HG03095 (cell line): ENCODE data around the gene CASR.
A peak's percentile ranks its signal among the peaks of the same experiment; 100 is the strongest.
"Not testable (repeated sequence)": the region's sequence is repeated elsewhere in the genome, so short reads cannot be mapped to it uniquely, and the experiment has no call there.

Source experiments
- ATAC-seq: cut with Tn5 transposase; IDR thresholded peaks from one replicate; pipeline ENCODE4 v1.9.1; 2021; ENCODE audit warnings: moderate library complexity; ENCODE audit not compliant: unreplicated experiment

The CASR gene, protein sequence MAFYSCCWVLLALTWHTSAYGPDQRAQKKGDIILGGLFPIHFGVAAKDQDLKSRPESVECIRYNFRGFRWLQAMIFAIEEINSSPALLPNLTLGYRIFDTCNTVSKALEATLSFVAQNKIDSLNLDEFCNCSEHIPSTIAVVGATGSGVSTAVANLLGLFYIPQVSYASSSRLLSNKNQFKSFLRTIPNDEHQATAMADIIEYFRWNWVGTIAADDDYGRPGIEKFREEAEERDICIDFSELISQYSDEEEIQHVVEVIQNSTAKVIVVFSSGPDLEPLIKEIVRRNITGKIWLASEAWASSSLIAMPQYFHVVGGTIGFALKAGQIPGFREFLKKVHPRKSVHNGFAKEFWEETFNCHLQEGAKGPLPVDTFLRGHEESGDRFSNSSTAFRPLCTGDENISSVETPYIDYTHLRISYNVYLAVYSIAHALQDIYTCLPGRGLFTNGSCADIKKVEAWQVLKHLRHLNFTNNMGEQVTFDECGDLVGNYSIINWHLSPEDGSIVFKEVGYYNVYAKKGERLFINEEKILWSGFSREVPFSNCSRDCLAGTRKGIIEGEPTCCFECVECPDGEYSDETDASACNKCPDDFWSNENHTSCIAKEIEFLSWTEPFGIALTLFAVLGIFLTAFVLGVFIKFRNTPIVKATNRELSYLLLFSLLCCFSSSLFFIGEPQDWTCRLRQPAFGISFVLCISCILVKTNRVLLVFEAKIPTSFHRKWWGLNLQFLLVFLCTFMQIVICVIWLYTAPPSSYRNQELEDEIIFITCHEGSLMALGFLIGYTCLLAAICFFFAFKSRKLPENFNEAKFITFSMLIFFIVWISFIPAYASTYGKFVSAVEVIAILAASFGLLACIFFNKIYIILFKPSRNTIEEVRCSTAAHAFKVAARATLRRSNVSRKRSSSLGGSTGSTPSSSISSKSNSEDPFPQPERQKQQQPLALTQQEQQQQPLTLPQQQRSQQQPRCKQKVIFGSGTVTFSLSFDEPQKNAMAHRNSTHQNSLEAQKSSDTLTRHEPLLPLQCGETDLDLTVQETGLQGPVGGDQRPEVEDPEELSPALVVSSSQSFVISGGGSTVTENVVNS

DNA sequence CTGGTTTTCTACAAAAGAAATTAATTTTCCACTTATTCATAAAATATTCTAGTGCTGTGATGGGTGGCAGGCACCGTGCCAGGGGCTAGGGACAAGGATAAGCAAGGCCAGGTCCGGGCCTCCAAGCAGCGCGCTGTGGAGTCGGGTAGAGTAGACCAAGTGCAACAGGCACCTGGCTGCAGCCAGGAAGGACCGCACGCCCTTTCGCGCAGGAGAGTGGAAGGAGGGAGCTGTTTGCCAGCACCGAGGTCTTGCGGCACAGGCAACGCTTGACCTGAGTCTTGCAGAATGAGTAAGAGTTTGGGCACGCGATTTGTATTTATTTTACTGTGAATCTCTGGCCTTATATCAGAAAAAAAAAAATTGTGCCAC lies at the start of gene CASR:
Gene CASR (plus strand): TSS at position 148 of the 372 bp plus-strand sequence. CDS start 70,522 bp downstream, outside the sequence.
- no peak for ATAC-seq

DNA sequence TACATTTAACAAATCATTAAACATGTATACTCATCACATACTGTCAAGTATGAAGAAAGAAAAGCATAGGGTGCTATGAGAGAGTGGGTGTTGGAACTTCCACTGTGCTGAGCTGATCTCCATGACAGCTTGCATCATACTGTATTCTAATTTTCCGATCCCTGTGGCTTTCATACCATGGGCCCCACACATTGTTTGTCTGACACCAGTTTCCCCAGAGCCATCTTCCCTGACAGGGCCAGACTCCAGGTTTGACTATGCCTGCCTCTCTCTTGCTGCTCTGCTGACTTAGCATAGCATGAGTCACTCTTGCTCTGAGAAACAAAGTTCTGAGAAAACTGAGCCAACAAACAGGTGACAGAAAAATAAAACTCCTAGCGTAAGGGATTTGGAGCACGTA lies 37.0 kb upstream of the CASR start:
- ATAC-seq = peak; percentile 80

DNA sequence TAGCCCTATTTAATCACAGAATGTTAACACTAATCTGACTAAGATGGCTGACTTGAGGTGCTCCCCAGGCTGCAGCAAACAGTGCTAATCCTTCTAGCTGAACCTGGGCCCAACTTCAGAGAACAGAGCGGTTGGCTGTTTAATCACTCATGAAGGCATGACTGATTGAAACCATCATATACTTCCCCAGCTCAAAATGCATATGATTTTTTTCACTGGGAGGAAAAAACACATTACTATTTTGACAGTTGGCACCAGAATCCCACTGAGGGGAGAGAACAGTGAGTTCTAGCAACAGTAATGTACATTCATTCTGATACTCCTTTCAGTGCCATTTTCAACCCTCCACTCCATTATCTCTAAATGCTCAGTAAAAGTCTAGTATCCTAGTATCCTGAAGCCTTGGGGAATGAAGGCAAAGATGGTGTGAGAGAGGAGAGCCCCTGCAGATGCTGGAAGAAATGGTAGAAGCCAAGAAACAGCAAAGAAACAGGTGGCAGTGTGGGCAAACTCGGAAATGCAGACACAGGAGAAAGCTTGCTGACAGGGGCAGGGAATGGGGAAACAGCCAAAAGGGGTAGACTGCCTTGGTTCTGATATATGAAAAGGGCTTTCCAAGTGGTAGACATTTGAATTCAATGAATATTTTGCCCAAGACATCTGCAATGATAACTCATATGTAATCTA lies 34.4 kb upstream of the CASR start:
- ATAC-seq = no peak

DNA sequence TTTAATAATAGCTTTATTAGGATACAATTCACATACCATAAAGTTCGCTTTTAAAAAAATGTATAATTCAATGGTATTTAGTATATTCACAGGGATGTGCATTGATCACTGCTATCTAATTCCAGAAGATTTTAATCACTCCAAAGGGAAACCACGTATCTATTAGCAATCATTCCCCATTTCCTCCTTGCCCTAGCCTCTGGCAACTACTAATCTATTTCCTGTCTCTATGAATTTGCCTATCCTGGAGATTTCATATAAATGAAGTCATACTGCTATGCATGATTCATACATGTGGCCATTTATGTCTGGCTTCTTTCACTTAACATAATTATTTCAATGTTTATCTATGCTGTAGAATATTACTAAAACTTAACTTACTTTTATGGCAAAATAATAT lies 32.0 kb upstream of the CASR start:
- no peak for ATAC-seq

DNA sequence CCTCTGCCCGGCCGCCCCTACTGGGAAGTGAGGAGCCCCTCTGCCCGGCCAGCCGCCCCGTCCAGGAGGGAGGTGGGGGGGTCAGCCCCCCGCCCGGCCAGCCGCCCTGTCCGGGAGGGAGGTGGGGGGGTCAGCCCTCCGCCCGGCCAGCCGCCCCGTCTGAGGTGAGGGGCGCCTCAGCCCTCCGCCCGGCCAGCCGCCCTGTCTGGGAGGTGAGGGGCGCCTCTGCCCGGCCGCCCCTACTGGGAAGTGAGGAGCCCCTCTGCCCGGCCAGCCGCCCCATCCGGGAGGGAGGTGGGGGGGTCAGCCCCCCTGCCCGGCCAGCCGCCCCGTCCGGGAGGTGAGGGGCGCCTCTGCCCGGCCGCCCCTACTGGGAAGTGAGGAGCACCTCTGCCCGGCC lies 18.5 kb upstream of the CASR start:
- not testable (repeated sequence) for ATAC-seq

DNA sequence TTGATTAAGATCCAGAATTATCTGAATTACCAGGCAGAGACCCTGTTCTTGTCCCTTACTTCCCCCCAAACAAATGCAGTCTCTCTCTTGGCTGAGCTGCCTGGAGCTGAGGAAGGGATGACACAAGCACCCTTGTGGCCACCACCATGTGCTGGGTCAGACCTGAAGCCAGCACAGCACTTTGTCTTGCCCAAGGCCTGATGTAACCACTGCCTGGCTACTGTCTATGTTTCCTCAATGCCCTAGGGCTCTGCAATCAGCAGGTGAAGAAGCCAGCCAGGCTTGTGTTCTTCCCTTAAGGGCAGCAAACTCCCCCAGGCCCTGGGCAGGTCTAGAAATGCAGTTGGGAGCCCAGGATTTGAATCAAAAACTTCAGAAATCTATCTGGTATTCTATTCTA lies 15.8 kb upstream of the CASR start:
- no peak for ATAC-seq

DNA sequence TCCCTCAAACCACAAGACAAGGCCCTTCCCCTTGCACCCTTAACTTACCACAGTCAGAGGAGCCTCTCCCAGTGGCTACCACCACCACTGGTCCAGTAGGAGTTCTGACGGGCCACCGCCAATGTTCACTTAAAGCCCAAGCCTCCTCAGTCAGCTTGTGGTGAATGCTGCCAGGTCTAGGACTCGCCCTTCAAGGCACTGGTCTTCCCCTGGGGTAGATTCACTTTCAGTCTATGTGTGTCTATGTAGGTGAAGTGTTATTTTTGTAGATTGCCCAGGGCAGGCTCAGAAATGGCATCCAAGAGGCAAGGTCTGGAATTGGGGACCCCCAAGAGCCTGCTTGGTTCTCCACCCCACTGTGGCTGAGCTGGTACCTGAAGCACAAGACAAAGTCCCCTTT lies 15.4 kb upstream of the CASR start:
- ATAC-seq = no peak

DNA sequence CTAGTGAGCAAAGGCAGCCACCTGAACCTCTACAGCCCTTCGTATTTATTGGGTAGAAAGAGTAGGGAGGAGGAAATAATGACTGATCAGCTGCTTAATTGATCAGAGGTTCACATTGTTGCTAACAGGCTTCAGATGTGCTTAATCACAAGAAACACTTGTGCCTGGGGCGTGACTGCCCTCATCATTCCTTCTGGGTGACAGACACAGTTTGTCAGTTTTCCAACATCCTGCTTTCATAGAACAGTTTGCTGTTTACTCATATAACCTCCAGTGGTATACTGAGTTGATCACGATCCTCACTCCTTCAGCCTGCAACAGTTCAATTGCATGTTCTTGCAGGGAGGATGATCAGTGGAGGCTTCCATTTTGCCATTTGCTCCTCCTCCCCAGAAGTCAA lies 13.6 kb upstream of the CASR start:
- ATAC-seq = no peak

DNA sequence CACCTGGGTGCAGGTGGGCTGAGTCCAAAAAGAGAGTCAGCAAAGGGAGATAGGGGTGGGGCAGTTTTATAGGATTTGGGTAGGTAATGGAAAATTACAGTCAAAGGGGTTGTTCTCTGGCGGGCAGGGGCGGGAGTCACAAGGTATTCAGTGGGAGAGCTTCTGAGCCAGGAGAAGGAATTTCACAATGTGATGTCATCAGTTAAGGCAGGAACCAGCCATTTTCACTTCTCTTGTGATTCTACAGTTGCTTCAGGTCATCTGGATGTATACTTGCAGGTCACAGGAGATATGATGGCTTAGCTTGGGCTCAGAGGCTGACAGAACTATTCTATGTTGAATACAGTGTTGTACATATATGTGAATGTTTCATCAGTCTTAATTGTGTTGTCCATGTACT lies 12.1 kb upstream of the CASR start:
- not testable (repeated sequence) for ATAC-seq

DNA sequence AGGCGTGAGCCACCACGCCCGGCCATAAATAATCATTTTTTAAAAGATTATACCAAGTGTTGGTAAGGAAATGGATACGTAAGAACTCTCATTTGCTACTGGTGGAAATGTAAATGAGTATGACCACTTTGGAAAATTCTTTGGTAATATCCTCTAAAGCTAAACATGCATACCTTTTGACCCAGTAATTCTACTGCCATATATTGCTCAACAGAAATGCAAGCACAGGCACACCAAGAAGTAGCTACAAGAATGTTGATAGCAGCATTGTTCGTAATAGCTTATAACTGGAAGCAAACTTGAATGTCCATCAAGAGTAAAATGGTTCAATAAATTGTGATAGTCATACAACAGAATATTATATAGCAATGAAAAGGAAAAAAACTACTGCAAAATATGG lies 4.8 kb upstream of the CASR start:
- no peak for ATAC-seq

DNA sequence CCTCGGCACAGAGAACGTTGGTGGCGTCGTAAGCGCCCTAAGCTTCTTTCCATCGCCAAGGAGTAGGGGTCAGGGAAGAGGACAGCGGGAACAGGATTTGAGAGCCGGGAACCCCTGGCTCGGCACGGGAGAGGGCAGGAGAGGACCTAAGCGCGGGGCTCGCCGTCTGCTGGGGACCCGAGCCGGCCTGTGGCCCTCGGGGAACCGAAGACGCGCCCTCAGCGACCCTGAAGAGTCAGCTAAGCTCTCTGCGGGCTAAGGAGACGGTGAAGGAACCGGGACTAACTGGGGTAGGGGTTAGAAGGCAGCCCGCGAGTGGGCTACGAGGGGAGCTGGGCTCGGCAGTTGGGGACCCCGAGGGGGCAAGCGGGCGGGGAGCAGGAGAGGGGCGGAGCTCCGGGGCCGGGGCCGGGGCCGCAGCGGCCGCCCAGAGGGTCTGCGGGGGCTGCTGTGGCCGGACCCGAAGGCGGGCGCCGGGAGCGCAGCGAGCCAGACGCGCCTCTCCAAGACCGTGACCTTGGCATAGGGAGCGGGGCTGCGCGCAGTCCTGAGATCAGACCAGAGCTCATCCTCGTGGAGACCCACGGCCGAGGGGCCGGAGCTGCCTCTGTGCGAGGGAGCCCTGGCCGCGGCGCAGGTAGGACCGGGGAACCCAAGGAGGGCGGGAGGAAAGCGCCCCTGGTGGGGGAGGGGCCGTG lies 574 bp downstream of the CASR start:
- ATAC-seq = no peak

DNA sequence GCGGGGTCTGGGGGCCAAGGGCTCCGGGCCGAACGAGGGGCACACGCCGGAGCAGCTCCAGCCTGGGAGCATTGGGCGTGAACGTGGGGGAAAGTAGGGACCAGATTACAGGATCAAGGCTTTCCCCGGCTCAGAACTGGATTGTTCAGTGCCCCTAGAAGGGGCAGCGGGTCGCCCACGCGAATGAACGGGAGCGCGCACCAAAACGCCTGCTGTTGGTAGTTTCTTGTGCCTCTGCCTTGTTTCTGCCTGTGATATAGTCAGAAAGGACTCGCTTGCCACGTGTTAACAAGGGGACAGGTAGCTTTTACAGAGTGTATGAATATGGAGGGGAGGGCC lies 1.1 kb downstream of the CASR start:
- no peak for ATAC-seq

DNA sequence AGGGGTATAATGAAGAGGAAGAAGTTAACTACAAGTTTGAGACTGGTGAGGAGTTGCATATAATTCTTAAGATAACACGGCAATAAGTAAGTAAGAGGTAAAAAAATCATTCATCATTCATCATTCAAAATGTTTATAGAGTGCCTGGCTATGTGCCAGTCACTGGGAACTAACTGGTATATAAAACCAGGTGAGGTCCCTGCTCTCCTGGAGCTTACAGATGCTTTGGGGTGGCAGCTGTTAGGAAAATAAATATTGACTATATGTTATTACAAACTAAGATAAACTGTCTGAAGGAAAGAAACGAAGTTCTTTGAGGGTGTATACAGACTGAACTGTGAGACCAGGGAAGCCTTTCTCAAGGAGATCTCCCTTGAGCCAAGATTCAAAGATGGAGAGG lies 2.9 kb downstream of the CASR start:
- no peak for ATAC-seq

DNA sequence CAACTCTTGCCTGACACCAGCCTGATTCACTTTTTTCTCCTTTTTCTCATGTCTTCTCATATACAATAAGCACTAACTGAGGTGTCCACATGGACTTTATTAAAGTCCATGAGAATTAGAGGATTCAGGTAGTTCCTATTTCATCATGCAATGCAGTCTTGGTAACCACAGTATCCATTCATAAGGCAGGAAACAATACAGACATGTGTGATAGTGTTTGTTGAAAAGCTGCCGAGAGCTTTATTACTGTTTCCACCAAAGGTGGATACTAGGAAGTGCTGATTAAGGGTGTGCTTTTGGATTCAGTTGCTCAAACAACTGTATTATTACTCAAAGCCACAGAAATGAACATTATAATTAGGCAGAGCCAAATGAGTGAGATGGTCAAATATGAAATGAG lies 5.3 kb downstream of the CASR start:
- ATAC-seq = no peak

DNA sequence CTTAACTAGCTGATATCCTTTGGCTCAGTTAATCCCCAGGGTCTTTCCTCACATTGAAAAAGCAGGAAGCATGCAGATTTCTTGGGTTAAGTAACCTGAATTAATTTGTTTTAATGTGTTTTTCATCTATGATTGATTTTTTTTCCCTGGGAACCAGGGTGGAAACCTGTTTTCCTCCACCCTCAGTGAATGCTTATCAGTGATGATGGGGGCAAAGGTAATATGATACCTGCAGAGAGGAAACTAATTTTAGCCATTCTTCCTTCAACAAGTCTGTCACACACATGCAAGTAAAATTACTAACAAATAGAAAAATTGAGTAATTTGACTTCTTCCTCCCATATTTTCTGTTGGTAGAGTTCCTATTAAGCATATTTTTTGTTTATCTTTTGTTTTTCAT lies 5.9 kb downstream of the CASR start:
- no peak for ATAC-seq

DNA sequence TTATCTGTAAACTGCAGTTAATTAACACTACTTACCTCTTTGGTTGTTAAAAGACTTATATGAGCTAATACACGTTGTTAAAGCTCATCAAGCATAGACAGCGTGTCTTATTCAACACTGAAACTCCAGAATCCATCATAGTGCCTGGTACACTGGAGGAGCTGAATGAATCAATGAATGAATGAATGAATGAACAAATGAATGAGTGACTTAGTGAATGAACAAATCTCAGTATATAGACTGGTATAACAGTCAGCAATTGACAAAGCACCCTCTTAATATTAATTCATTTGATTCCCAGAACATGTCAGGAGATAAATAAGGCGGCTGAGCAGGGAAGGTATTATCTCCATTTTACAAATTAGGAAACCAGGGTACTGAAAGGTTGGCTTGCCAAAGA lies 7.1 kb downstream of the CASR start:
- no peak for ATAC-seq

DNA sequence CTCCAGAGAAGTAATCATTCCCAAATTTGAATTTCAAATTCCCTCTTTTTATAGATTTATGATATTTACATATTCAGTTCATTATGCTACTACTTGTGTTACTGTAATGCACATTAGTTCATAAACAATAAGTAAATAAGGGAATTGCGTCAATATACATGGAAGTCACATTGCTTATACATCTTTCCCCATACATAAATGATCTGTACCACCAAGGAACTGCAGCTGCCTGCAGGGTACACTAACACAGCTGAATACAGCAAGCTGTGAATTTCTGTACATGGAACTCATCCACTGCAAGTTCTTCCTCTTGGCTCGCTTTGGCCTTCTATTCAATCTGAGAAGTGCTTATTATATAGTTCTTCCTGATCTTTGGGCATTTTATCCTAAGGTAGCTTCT lies 15.5 kb downstream of the CASR start:
- no peak for ATAC-seq

DNA sequence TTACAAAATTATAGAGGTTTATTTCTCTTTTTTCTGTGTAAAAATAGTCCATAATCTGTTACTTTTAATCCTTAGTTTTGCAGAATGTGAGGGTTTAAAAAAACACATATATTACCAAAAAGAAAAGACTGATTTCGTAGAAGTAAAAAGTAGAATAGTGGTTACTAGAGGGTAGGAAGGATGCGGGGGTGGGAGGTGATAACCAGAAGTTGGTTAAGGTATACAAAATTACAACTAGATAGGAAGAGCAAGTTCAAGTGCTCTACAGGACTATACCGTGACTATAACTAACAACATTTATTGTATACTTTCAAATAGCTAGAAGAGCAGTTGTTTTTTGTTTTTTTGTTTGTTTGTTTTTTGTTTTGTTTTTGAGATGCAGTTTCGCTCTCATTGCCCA lies 16.1 kb downstream of the CASR start:
- ATAC-seq = no peak

DNA sequence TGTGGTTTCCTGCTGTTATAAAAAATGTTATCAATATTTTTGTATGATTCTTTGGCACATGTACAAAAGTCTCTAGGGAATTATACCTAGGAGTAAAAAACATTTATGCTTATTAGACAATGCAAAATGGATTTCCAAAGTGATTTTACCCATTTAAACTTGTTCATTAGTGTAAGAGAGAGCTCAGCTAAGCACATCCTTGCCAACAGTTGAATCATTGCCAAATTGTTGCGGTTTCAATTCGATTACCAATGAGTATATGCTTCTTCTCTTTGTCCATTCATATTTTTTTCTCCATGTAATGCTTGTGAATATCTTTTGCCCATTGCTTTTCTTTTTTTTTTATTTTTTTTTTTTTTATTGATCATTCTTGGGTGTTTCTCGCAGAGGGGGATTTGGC lies 17.2 kb downstream of the CASR start:
- no peak for ATAC-seq

DNA sequence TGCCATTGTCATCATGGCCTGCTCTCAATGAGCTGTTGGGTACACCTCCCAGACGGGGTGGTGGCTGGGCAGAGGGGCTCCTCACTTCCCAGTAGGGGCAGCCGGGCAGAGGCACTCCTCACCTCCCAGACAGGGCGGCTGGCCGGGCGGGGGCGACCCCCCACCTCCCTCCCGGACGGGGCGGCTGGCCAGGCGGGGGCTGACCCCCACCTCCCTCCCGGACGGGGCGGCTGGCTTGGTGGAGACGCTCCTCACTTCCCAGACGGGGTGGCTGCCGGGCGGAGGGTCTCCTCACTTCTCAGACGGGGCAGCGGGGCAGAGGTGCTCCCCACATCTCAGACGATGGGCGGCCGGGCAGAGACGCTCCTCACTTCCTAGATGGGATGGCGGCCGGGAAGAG lies 18.0 kb downstream of the CASR start:
- ATAC-seq = not testable (repeated sequence)

DNA sequence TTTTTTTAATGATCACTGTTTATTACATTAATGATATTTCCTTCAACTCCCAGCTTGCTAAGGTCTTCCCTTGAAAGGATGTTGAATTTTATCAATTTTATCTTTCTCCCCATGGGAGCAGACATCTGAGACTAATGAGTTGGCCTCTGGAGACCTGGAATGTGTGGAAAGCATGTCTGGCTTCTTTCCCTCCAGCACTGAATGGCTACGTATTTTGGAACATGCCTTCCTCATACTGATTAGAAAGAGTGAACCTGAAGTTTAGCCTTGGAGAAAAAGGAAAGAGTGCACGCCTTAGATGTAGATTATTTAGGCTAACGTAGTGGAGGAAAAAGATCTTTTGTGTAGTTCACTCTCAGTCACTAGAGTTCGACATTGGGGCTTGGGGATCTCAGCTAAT lies 25.1 kb downstream of the CASR start:
- ATAC-seq = no peak
